ENCODE measurements around the gene RASD2. TPM values are rescaled to one million over a fixed set of nuclear protein-coding genes. Genes with fewer than 3 reads are reported as not detected.

RASD2 gene
- total RNA-seq, 1 donor from 2014 or later = not detected

- Mint-ChIP-seq H3K4me1 (ENCODE audit: low read depth) (peaks cover 2% of the 10 kb centered on the region), H3K27ac (no peak overlapping the region), H3K4me3 (no peak overlapping the region), H3K27me3 (ENCODE audit: insufficient read depth) (peaks cover 12% of the 10 kb centered on the region), H3K9me3 (no peaks in the 10 kb centered on the region), H3K36me3 (ENCODE audit: low read depth) (no peaks in the 10 kb centered on the region)
- intact Hi-C loops (cut with micrococcal nuclease) = no loop called here
- no peak for DNase-seq (ENCODE audit: low spot score)
Observed at GRCh38 chr22:35577799-35578659, 37.4 kb downstream of the RASD2 start.

GRCh38 chr22:35578836-35579575, 38.4 kb downstream of the RASD2 start:
- Mint-ChIP-seq H3K4me1 (ENCODE audit: low read depth) (peaks cover 6% of the 10 kb centered on the region), H3K9me3 (no peaks in the 10 kb centered on the region), H3K27ac (no peak overlapping the region), H3K4me3 (no peak overlapping the region), H3K27me3 (ENCODE audit: insufficient read depth) (peaks cover 12% of the 10 kb centered on the region), H3K36me3 (ENCODE audit: low read depth) (no peaks in the 10 kb centered on the region)
- no peak for DNase-seq (ENCODE audit: low spot score)
- intact Hi-C loops (cut with micrococcal nuclease) = no loop called here

GRCh38 chr22:35580351-35581022, 39.9 kb downstream of the RASD2 start:
- no peak overlapping the region for H3K4me3 Mint-ChIP-seq
- no peak overlapping the region for H3K27ac Mint-ChIP-seq
- peaks cover 11% of the 10 kb centered on the region for H3K27me3 Mint-ChIP-seq (ENCODE audit: insufficient read depth)
- H3K4me1 Mint-ChIP-seq (ENCODE audit: low read depth) = peaks cover 6% of the 10 kb centered on the region
- no peak for DNase-seq (ENCODE audit: low spot score)
- no peaks in the 10 kb centered on the region for H3K36me3 Mint-ChIP-seq (ENCODE audit: low read depth)
- intact Hi-C loops (cut with micrococcal nuclease) = no loop called here
- no peaks in the 10 kb centered on the region for H3K9me3 Mint-ChIP-seq

GRCh38 chr22:35581023-35581413, 40.4 kb downstream of the RASD2 start:
- Mint-ChIP-seq H3K4me1 (ENCODE audit: low read depth) (peaks cover 6% of the 10 kb centered on the region), H3K36me3 (ENCODE audit: low read depth) (no peaks in the 10 kb centered on the region), H3K27ac (no peak overlapping the region), H3K4me3 (no peak overlapping the region), H3K27me3 (ENCODE audit: insufficient read depth) (peaks cover 11% of the 10 kb centered on the region), H3K9me3 (no peaks in the 10 kb centered on the region)
- no peak for DNase-seq (ENCODE audit: low spot score)
- intact Hi-C loops (cut with micrococcal nuclease) = no loop called here

- Mint-ChIP-seq H3K9me3 (no peaks in the 10 kb centered on the region), H3K4me3 (no peak overlapping the region), H3K27me3 (ENCODE audit: insufficient read depth) (peaks cover 4% of the 10 kb centered on the region), H3K36me3 (ENCODE audit: low read depth) (no peaks in the 10 kb centered on the region), H3K4me1 (ENCODE audit: low read depth) (peaks cover 6% of the 10 kb centered on the region), H3K27ac (no peak overlapping the region)
- intact Hi-C loops (cut with micrococcal nuclease) = loop anchor here (2.0 kb wide), 1 partner anchor 152 kb away; no protein-coding TSS in a partner anchor
- DNase-seq (ENCODE audit: low spot score) = no peak
Observed at GRCh38 chr22:35582218-35582860, 41.7 kb downstream of the RASD2 start.

GRCh38 chr22:35582861-35583670, 42.4 kb downstream of the RASD2 start:
- peak; percentile 29 for DNase-seq (ENCODE audit: low spot score)
- H3K4me1 Mint-ChIP-seq (ENCODE audit: low read depth) = peaks cover 6% of the 10 kb centered on the region
- intact Hi-C loops (cut with micrococcal nuclease) = loop anchor here (1.0 to 2.0 kb wide), 3 partner anchors 40 to 233 kb away; no protein-coding TSS in a partner anchor
- H3K4me3 Mint-ChIP-seq = no peak overlapping the region
- no peaks in the 10 kb centered on the region for H3K36me3 Mint-ChIP-seq (ENCODE audit: low read depth)
- H3K27me3 Mint-ChIP-seq (ENCODE audit: insufficient read depth) = peaks cover 4% of the 10 kb centered on the region
- no peaks in the 10 kb centered on the region for H3K9me3 Mint-ChIP-seq
- no peak overlapping the region for H3K27ac Mint-ChIP-seq

GRCh38 chr22:35586771-35587170, 46.1 kb downstream of the RASD2 start:
- Mint-ChIP-seq H3K4me3 (no peak overlapping the region), H3K4me1 (ENCODE audit: low read depth) (peaks cover 6% of the 10 kb centered on the region), H3K36me3 (ENCODE audit: low read depth) (no peaks in the 10 kb centered on the region), H3K27me3 (ENCODE audit: insufficient read depth) (peaks cover 4% of the 10 kb centered on the region), H3K9me3 (no peaks in the 10 kb centered on the region), H3K27ac (no peak overlapping the region)
- intact Hi-C loops (cut with micrococcal nuclease) = no loop called here
- no peak for DNase-seq (ENCODE audit: low spot score)

- Mint-ChIP-seq H3K27me3 (ENCODE audit: insufficient read depth) (peaks cover 4% of the 10 kb centered on the region), H3K27ac (no peak overlapping the region), H3K36me3 (ENCODE audit: low read depth) (no peaks in the 10 kb centered on the region), H3K4me1 (ENCODE audit: low read depth) (peaks cover 6% of the 10 kb centered on the region), H3K9me3 (no peaks in the 10 kb centered on the region), H3K4me3 (no peak overlapping the region)
- DNase-seq (ENCODE audit: low spot score) = no peak
- intact Hi-C loops (cut with micrococcal nuclease) = no loop called here
Observed at GRCh38 chr22:35587447-35587870, 46.8 kb downstream of the RASD2 start.

- intact Hi-C loops (cut with micrococcal nuclease) = no loop called here
- H3K36me3 Mint-ChIP-seq (ENCODE audit: low read depth) = no peaks in the 10 kb centered on the region
- H3K9me3 Mint-ChIP-seq = no peaks in the 10 kb centered on the region
- H3K4me3 Mint-ChIP-seq = no peak overlapping the region
- DNase-seq (ENCODE audit: low spot score) = no peak
- peaks cover 4% of the 10 kb centered on the region for H3K27me3 Mint-ChIP-seq (ENCODE audit: insufficient read depth)
- peaks cover 5% of the 10 kb centered on the region for H3K4me1 Mint-ChIP-seq (ENCODE audit: low read depth)
- no peak overlapping the region for H3K27ac Mint-ChIP-seq
Observed at GRCh38 chr22:35587896-35588295, 47.3 kb downstream of the RASD2 start.

GRCh38 chr22:35589071-35589755, 48.6 kb downstream of the RASD2 start:
- Mint-ChIP-seq H3K4me3 (no peak overlapping the region), H3K4me1 (ENCODE audit: low read depth) (no peaks in the 10 kb centered on the region), H3K27me3 (ENCODE audit: insufficient read depth) (peaks cover 2% of the 10 kb centered on the region), H3K36me3 (ENCODE audit: low read depth) (no peaks in the 10 kb centered on the region), H3K27ac (no peak overlapping the region), H3K9me3 (no peaks in the 10 kb centered on the region)
- intact Hi-C loops (cut with micrococcal nuclease) = no loop called here
- DNase-seq (ENCODE audit: low spot score) = no peak

- Mint-ChIP-seq H3K36me3 (ENCODE audit: low read depth) (no peaks in the 10 kb centered on the region), H3K4me1 (ENCODE audit: low read depth) (no peaks in the 10 kb centered on the region), H3K27me3 (ENCODE audit: insufficient read depth) (no peaks in the 10 kb centered on the region), H3K4me3 (no peak overlapping the region), H3K27ac (peak overlapping the region; percentile 13), H3K9me3 (no peaks in the 10 kb centered on the region)
- intact Hi-C loops (cut with micrococcal nuclease) = no loop called here
- DNase-seq (ENCODE audit: low spot score) = no peak
Observed at GRCh38 chr22:35589756-35590093, 49.1 kb downstream of the RASD2 start.

Data from activated T-helper 1 cell treated with anti-CD3 and anti-CD28 coated beads, Interleukin-12 subunit alpha, Interleukin-12 subunit beta, Interleukin-2, Interleukin-4 antibody, amounts not matched to agents 30 ng/mL and 10 ng/mL and 1 ng/mL, durations not matched to agents 14 hours and 24 hours and 36 hours (primary cell).